ENCODE data around the gene FBXL17.

DNA sequence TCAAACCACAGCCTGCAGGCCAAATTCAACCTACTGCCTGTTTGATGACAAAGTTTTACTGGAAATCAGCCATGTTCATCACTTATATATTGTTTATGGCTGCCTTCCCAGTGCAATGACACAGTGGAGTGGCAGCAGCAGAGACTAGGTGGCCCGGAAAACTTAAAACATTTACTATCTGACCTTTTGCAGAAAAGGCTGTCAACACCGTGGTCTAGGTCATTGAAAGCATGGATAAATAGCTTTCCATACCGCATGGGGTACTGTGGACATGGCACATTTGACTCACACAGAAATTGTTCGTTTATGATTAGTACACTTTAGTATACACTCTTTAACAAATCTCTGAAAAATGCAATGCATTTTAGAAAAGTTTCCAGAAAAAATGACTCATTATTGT, 412.9 kb downstream of the FBXL17 start:
- TF ChIP-seq, protein P1, sequence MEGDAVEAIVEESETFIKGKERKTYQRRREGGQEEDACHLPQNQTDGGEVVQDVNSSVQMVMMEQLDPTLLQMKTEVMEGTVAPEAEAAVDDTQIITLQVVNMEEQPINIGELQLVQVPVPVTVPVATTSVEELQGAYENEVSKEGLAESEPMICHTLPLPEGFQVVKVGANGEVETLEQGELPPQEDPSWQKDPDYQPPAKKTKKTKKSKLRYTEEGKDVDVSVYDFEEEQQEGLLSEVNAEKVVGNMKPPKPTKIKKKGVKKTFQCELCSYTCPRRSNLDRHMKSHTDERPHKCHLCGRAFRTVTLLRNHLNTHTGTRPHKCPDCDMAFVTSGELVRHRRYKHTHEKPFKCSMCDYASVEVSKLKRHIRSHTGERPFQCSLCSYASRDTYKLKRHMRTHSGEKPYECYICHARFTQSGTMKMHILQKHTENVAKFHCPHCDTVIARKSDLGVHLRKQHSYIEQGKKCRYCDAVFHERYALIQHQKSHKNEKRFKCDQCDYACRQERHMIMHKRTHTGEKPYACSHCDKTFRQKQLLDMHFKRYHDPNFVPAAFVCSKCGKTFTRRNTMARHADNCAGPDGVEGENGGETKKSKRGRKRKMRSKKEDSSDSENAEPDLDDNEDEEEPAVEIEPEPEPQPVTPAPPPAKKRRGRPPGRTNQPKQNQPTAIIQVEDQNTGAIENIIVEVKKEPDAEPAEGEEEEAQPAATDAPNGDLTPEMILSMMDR (IDR thresholded peaks at IDR 0.05): no peak
- TF ChIP-seq POLR2AphosphoS5 (IDR thresholded peaks at IDR 0.05): no peak

All from esophagus muscularis mucosa (tissue), 3 donors.